Activated CD4-positive, alpha-beta memory T cell treated with anti-CD3 and anti-CD28 coated beads, Interleukin-2, amount 10 ng/mL, durations not matched to agents 7 days and 5 days (primary cell): ENCODE data around the gene RIT1. TPM values are rescaled to one million over a fixed set of nuclear protein-coding genes. Genes with fewer than 3 reads are reported as not detected.

Experiments
- CTCF ChIA-PET: fragments of 350-600 bp; sonication (Branson Sonifier 250); formaldehyde crosslinking; loops from one replicate; lab custom pipeline; 2021; ENCODE audit warnings: antibody characterized with exemption, inconsistent platforms; lab: Charles Lee
- POLR2A ChIA-PET: fragments of 350-600 bp; sonication (Branson Sonifier 250); formaldehyde crosslinking; loops from one replicate; lab custom pipeline; 2021; ENCODE audit warnings: antibody characterized with exemption; lab: Charles Lee
- DNase-seq: peaks from one replicate; pipeline ENCODE4 v3.0.0-alpha.2; 2020
- H3K27ac Mint-ChIP-seq: one replicate; pipeline ENCODE4 v1.8.0; 2021; ENCODE audit warnings: mild to moderate bottlenecking, mixed read lengths
- H3K27me3 Mint-ChIP-seq: one replicate; pipeline ENCODE4 v1.8.0; 2021; ENCODE audit warnings: mixed read lengths
- H3K36me3 Mint-ChIP-seq: one replicate; pipeline ENCODE4 v1.8.0; 2021; ENCODE audit warnings: low read depth, mixed read lengths
- H3K4me1 Mint-ChIP-seq: one replicate; pipeline ENCODE4 v1.8.0; 2021; ENCODE audit warnings: mixed read lengths
- H3K4me3 Mint-ChIP-seq: one replicate; pipeline ENCODE4 v1.8.0; 2021; ENCODE audit warnings: mild to moderate bottlenecking, mixed read lengths
- H3K9me3 Mint-ChIP-seq: one replicate; pipeline ENCODE4 v1.8.0; 2021; ENCODE audit warnings: mixed read lengths
- total RNA-seq, 2 experiments: library from RNA; stranded (reverse); gene quantifications; one replicate each; pipeline ENCODE4 v1.2.3, GENCODE V29; 2021

RIT1 gene, protein sequence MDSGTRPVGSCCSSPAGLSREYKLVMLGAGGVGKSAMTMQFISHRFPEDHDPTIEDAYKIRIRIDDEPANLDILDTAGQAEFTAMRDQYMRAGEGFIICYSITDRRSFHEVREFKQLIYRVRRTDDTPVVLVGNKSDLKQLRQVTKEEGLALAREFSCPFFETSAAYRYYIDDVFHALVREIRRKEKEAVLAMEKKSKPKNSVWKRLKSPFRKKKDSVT
- total RNA-seq: 10 to 100 TPM; 25.0 to 30.9 TPM

DNA sequence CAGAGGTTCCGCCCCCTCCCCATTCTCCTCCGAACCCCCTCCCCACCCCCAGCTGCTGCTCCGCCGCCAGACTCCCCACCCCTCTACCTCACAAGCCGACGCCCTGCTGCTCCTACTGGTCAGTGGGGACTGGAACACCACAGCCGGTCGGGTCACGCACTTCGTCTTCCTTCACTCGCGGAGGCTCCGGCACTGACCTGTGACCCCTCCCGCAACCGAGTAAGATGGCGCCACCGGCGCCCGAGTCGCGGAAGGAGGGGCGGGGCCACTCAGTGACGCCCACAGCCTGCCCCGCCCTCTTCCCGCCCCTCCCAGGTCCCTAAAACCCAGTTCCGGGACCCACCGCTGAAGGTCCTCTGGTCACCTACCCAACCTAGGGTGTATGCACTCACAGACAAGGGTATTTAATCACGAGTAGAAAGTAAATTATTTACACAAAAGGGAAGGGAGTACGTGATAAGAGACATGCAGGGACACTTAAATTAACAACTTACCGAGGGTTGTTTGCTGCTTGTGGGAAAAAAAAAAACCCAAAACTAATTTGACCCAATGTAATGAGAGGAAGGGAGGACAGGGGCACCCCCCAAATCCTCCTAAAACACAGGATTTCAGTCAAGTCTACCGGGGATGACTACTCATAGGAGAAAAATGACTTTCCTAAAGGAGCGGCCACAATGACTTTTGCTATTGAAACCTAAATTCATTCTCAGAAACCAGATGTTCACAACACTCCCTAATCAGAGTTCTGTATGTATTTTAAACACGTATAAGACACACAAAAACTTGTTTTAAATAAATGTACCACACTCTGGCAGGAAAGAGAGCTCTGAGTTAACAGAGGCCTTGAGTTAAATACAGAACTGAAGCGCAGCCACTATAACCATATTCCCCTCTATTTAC is at the start of gene RIT1:
Gene RIT1 (minus strand): TSS at position 194 of the 900 bp plus-strand sequence. CDS start 588 bp downstream, outside the sequence.
- POLR2A ChIA-PET: interaction anchor here (0.5 to 2.9 kb wide), 5 partner anchors 23 to 274 kb away, joined by 3 to 14 read pairs (median 3); partner anchors contain the start of genes KHDC4 and SYT11

DNA sequence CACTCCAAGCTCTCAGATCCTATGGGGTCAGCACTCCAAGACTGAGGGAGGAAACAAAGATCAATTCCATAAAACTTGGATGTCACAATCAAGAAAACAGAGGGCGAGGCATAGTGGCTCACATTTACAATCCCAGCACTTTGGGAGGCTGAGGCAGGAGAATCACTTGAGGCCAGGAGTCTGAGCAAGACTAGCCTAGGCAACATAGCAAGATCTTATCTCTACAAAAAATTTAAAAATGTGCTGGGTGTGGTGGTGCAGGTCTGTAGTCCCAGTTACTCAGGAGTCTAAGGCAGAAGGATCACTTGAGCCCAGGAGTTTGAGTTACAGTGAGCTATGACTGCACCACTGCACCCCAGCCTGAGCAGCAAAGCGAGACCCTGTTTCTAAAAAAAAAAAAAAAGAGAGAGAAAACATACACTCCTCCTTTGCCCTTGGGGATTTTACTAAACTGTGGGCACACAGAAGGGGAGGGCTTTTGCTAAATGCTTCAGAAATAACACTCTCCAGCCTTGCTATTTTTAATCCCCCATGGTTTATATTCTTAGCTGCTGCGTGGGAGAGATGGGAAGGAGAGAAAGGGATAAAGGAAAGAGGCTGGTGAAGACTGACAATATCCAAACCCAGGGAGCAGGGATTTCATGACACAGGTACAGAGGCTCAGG is 49.1 kb upstream of the RIT1 start:
- Mint-ChIP-seq H3K4me1 (peaks cover 39% of the 10 kb centered on the region), H3K27ac (peak overlapping the region; percentile 58), H3K27me3 (no peaks in the 10 kb centered on the region), H3K36me3 (peaks cover 74% of the 10 kb centered on the region), H3K4me3 (no peak overlapping the region), H3K9me3 (no peaks in the 10 kb centered on the region)
- POLR2A ChIA-PET: interaction anchor here (0.8 to 4.8 kb wide), 3 partner anchors 13 to 17 kb away, joined by 3 to 38 read pairs (median 3); partner anchors contain the start of gene ARHGEF2
- CTCF ChIA-PET: interaction anchor here (0.6 to 3.8 kb wide), 4 partner anchors 12 to 30 kb away, joined by 3 to 15 read pairs (median 4); no protein-coding TSS in a partner anchor
- DNase-seq: no peak

More for the DNA sequence above, at the start of gene RIT1:
- H3K4me3 Mint-ChIP-seq: peak within 1 kb of the TSS; percentile 98
- H3K36me3 Mint-ChIP-seq: peaks cover 66% of the 10 kb centered on the region
- peak within 1 kb of the TSS; percentile 97 for H3K27ac Mint-ChIP-seq
- peaks cover 29% of the 10 kb centered on the region for H3K4me1 Mint-ChIP-seq
- DNase-seq: peak; percentile 90
- H3K27me3 Mint-ChIP-seq: no peaks in the 10 kb centered on the region
- CTCF ChIA-PET: interaction anchor here (0.6 to 0.7 kb wide), 2 partner anchors 25 to 78 kb away, joined by 3 read pairs; no protein-coding TSS in a partner anchor
- H3K9me3 Mint-ChIP-seq: no peaks in the 10 kb centered on the region

DNA sequence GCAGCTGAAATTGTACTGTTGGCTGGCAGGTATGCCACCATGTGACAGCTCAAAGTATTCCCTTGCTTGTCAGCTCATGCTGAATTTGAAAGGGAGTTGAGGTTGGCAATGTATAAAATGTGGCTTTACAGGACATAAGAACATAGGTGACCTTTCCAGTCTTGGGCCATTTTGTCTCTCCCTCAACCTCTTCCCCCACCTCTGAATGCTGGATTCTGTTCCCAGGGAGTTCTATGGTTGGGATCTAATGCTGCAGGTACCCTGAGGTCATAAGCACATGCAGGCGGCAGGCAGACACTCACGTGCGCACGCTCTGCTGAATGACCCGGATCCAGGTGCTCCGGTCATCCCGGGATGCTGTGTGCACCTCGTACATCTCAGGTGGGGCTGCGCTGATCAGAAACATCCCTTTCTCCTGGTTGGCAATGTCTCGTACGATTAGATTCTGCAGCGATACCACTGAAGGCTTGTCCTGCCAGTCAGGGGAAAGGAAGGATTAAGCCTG is 46.3 kb upstream of the RIT1 start:
- Mint-ChIP-seq H3K36me3 (peaks cover 76% of the 10 kb centered on the region), H3K4me3 (no peak overlapping the region), H3K27me3 (no peaks in the 10 kb centered on the region), H3K9me3 (no peaks in the 10 kb centered on the region), H3K4me1 (peaks cover 25% of the 10 kb centered on the region), H3K27ac (no peak overlapping the region)
- ChIA-PET CTCF (interaction anchor here (0.7 to 1.3 kb wide), 3 partner anchors 19 to 108 kb away, joined by 3 to 5 read pairs (median 4); no protein-coding TSS in a partner anchor), POLR2A (interaction anchor here (1.0 to 1.6 kb wide), 3 partner anchors 11 to 23 kb away, joined by 4 to 6 read pairs (median 5); partner anchors contain the start of gene KHDC4)
- no peak for DNase-seq

DNA sequence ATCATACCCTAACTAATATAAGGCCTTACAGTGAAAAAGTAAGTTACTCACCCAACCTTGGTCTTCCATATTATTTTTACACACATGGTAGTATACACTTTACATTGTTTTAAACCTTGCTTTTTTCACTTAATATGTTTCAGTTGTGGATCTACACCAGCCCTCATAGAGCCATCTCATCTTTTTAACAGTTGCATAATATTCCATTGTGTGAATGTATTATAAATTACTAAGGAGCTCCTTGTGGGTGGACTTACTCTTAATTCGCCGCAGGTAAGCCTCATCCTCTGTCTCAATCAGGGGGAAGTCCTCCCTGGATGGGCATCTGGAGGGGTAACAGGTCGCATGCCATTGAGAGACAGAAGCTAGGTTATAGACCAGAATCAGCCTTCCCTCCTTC is 43.5 kb upstream of the RIT1 start:
- no peak for DNase-seq
- Mint-ChIP-seq H3K9me3 (no peaks in the 10 kb centered on the region), H3K4me3 (no peak overlapping the region), H3K4me1 (no peaks in the 10 kb centered on the region), H3K27ac (no peak overlapping the region), H3K36me3 (peaks cover 73% of the 10 kb centered on the region), H3K27me3 (no peaks in the 10 kb centered on the region)
- ChIA-PET CTCF (interaction anchor here (1.0 to 1.4 kb wide), 3 partner anchors 20 to 35 kb away, joined by 3 to 4 read pairs (median 3); no protein-coding TSS in a partner anchor), POLR2A (interaction anchor here (0.9 to 1.8 kb wide), 3 partner anchors 11 to 35 kb away, joined by 3 to 4 read pairs (median 4); no protein-coding TSS in a partner anchor)

DNA sequence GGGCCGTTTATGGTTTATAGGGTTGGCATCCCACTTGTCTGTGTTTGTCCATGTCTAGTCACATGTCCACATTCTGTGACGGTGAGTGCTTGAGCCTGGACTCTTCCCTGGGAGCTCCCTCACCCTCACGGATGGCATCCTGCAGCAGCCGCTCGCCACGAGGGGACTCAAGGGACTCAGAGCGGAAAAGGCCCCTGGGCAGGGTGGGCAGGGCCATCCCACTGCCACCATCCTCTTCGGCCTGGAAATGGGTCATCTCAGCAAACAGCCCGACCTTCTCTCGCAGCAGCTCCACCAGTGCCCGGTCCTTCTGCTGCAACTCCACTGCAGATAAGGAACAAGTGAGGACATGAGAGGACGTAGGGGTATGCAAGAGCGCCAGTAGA is 41.3 kb upstream of the RIT1 start:
- POLR2A ChIA-PET: interaction anchor here (1.2 to 1.4 kb wide), 3 partner anchors 14 to 260 kb away, joined by 3 to 5 read pairs (median 3); partner anchors contain the start of gene PMF1
- no peak overlapping the region for H3K4me3 Mint-ChIP-seq
- H3K4me1 Mint-ChIP-seq: peaks cover 4% of the 10 kb centered on the region
- peaks cover 66% of the 10 kb centered on the region for H3K36me3 Mint-ChIP-seq
- H3K9me3 Mint-ChIP-seq: no peaks in the 10 kb centered on the region
- H3K27me3 Mint-ChIP-seq: no peaks in the 10 kb centered on the region
- no peak overlapping the region for H3K27ac Mint-ChIP-seq
- DNase-seq: no peak
- CTCF ChIA-PET: no interaction called here

DNA sequence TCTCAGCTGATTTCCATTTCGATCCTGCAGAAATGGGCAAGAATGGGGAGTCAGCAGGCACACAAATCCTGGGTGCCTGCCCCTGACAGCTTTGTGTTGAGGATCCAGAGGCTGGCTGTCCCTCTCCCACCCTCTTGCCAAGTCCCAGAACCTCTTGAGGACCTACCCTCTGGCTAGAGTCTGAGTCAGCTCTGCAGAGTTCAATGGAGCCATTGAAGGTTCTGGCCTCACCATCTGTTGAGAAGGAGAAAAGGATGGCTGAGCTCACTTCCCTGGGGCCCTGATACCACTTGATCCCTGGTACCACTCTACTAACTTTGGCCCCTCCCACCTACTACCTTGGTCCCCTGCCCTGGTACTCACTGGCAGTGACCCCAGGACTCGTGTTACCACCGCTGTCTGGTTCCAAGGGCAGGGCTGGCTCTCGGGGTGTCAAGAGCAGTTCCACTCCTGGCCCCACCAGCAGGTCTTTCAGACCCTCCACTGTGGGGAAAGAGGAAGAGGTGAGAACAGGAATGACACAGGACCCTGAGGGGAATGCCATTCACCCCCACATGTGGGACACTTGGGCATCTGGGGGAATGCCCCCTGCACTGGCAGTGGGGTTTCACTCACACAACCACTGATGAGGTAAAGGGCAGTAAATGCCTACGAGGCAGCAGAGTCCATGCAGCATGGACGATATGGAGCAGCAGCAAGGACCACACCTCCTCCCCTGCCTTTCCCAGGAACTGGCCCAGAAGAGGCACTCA is 40.8 kb upstream of the RIT1 start:
- Mint-ChIP-seq H3K27me3 (no peaks in the 10 kb centered on the region), H3K36me3 (peaks cover 65% of the 10 kb centered on the region), H3K4me1 (peaks cover 10% of the 10 kb centered on the region), H3K9me3 (no peaks in the 10 kb centered on the region), H3K27ac (no peak overlapping the region), H3K4me3 (no peak overlapping the region)
- no peak for DNase-seq
- CTCF ChIA-PET: no interaction called here
- POLR2A ChIA-PET: interaction anchor here (0.8 to 1.4 kb wide), 7 partner anchors 12 to 261 kb away, joined by 3 to 5 read pairs (median 3); partner anchors contain the start of genes KHDC4 and PMF1

DNA sequence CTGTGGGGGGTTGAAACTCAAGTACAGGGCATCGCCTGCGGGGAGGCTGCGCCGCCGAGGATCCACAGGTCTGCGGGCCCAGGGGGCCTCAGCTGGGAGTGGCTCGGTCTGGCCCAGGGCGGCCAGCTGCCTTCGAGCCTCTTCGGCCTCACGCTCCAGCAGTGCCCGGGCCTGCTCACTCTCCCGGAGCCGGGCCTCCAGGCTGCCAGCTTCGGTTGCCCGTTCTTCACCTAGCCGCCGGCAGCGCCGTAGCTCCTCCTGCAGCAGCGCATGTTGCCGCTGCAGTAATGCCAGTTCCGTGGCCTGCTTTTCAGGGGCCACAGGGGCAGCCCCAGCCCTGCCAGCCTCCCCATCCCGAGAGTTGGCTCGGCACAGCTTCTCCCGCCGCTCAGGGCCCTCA is 39.7 kb upstream of the RIT1 start:
- Mint-ChIP-seq H3K27me3 (no peaks in the 10 kb centered on the region), H3K4me3 (no peak overlapping the region), H3K27ac (no peak overlapping the region), H3K9me3 (no peaks in the 10 kb centered on the region), H3K4me1 (peaks cover 21% of the 10 kb centered on the region), H3K36me3 (peaks cover 67% of the 10 kb centered on the region)
- POLR2A ChIA-PET: interaction anchor here (1.2 to 1.4 kb wide), 3 partner anchors 11 to 26 kb away, joined by 5 read pairs; partner anchors contain the start of gene KHDC4
- CTCF ChIA-PET: no interaction called here
- no peak for DNase-seq

DNA sequence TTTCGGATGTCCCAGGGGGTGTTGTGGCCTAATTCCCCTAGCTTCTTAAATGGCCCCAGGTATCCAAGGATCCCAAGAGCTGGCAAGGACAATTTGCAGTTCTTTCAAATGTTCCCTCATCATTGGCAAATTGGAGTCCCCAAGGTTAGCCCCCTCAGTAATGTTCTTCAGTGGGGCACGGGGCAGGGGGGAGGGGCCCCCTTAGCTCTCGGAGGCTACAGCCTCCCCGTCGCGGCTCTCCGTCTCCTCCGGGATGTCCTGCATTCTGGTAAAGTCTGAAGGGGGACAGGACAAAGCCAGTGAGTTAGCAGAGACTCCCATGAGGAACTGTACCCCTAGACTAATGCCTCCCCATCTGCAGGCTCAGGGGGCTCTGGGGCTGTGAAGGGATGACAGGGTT is 36.6 kb upstream of the RIT1 start:
- CTCF ChIA-PET: interaction anchor here (0.6 to 1.8 kb wide), 7 partner anchors 9 to 42 kb away, joined by 3 to 7 read pairs (median 4); partner anchors contain the start of gene KHDC4
- peaks cover 38% of the 10 kb centered on the region for H3K4me1 Mint-ChIP-seq
- DNase-seq: no peak
- H3K4me3 Mint-ChIP-seq: no peak overlapping the region
- H3K27me3 Mint-ChIP-seq: no peaks in the 10 kb centered on the region
- peak overlapping the region; percentile 41 for H3K27ac Mint-ChIP-seq
- POLR2A ChIA-PET: interaction anchor here (0.6 to 3.2 kb wide), 5 partner anchors 11 to 30 kb away, joined by 3 to 28 read pairs (median 4); partner anchors contain the start of genes ARHGEF2 and KHDC4
- peaks cover 56% of the 10 kb centered on the region for H3K36me3 Mint-ChIP-seq
- H3K9me3 Mint-ChIP-seq: no peaks in the 10 kb centered on the region

DNA sequence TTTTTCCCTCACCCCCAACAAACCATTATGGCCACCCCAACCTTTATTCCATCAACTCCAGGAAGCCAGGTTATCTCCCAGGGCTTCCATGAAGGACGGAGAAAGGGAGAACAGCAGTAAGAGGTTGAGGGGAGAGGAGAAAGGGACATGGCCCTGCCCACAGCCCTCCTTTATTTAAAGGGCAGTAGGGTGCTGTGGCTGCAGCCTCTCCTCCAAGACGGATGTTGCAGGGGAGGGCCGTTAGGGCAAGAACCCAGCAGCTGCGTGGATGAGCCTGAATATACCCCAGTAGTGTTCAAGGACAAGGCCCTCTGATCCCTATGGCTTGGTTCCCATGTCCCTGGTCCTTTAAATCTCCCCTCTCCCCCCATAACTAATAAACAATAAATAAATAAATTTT is 36.1 kb upstream of the RIT1 start:
- Mint-ChIP-seq H3K9me3 (no peaks in the 10 kb centered on the region), H3K36me3 (peaks cover 51% of the 10 kb centered on the region), H3K4me3 (no peak overlapping the region), H3K27ac (peak overlapping the region; percentile 76), H3K27me3 (no peaks in the 10 kb centered on the region), H3K4me1 (peaks cover 43% of the 10 kb centered on the region)
- ChIA-PET CTCF (interaction anchor here (0.6 to 1.6 kb wide), 3 partner anchors 9 to 42 kb away, joined by 4 to 5 read pairs (median 5); no protein-coding TSS in a partner anchor), POLR2A (interaction anchor here (0.6 to 3.2 kb wide), 4 partner anchors 12 to 31 kb away, joined by 3 to 28 read pairs (median 4); partner anchors contain the start of genes ARHGEF2 and KHDC4)
- no peak for DNase-seq

DNA sequence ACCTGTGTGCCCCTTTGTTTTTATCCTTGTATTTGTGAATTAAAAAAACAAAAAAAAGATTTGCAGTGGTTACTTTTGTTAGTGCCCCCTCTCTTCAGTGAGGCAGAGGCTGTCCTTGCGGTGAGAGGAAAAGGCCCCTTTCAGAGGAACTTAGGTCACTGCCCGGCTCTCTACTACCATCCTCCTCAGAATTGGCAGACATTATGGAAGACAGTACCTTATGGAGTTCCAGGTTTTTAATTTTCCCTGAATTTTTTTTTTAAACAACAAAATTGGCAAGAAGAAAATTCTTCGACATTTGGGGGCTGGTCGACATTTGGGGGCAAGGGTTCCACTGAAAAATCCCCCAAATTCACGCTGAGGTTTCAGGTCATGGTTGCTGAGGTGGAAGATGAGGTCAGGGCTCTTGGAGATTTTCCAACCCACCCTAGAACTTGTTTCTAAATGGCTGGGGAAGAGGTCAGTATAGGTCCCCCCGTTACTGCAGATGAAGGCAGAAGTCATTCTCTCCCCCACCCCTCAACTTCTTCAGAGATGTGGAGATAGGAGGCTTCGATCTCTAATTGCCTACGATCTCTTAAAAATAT is 35.6 kb upstream of the RIT1 start:
- POLR2A ChIA-PET: interaction anchor here (0.8 to 4.5 kb wide), 12 partner anchors 9 to 75 kb away, joined by 3 to 67 read pairs (median 6); partner anchors contain the start of genes ARHGEF2 and KHDC4
- Mint-ChIP-seq H3K4me3 (no peak overlapping the region), H3K9me3 (no peaks in the 10 kb centered on the region), H3K4me1 (peaks cover 48% of the 10 kb centered on the region), H3K27ac (peak overlapping the region; percentile 76), H3K36me3 (peaks cover 46% of the 10 kb centered on the region), H3K27me3 (no peaks in the 10 kb centered on the region)
- no peak for DNase-seq
- CTCF ChIA-PET: interaction anchor here (1.0 to 1.8 kb wide), 4 partner anchors 13 to 42 kb away, joined by 4 to 17 read pairs (median 8); partner anchors contain the start of gene KHDC4
